ENCODE measurements around the gene CREM.

The CREM gene

GRCh38 chr10:35217455-35217854 is 90.8 kb downstream of the CREM start:
- no peaks in the 10 kb centered on the region for H3K9me3 ChIP-seq (ENCODE audit: severe bottlenecking)
- DNase-seq (ENCODE audit: low spot score), result no peak
- no peaks in the 10 kb centered on the region for H3K4me1 ChIP-seq (ENCODE audit: insufficient read depth, poor library complexity, severe bottlenecking)
- TF ChIP-seq CTCF (IDR thresholded peaks at IDR 0.05; ENCODE audit: poor library complexity, severe bottlenecking), result no peak
- no peak overlapping the region for H3K27ac ChIP-seq (ENCODE audit: poor library complexity, severe bottlenecking)
- no peak overlapping the region for H3K4me3 ChIP-seq (ENCODE audit: severe bottlenecking)
- no peaks in the 10 kb centered on the region for H3K27me3 ChIP-seq (ENCODE audit: insufficient read depth, poor library complexity, severe bottlenecking)
- no peaks in the 10 kb centered on the region for H3K36me3 ChIP-seq (ENCODE audit: low read depth)
- ATAC-seq (ENCODE audit: low read depth), result no peak

- Histone ChIP-seq H3K27me3 (ENCODE audit: insufficient read depth, poor library complexity, severe bottlenecking) (no peaks in the 10 kb centered on the region), H3K9me3 (ENCODE audit: severe bottlenecking) (no peaks in the 10 kb centered on the region), H3K4me1 (ENCODE audit: insufficient read depth, poor library complexity, severe bottlenecking) (no peaks in the 10 kb centered on the region), H3K36me3 (ENCODE audit: low read depth) (no peaks in the 10 kb centered on the region), H3K4me3 (ENCODE audit: severe bottlenecking) (no peak overlapping the region), H3K27ac (ENCODE audit: poor library complexity, severe bottlenecking) (no peak overlapping the region)
- ATAC-seq (ENCODE audit: low read depth), result peak; percentile 74
- DNase-seq (ENCODE audit: low spot score), result no peak
- TF ChIP-seq CTCF (IDR thresholded peaks at IDR 0.05; ENCODE audit: poor library complexity, severe bottlenecking), result peak; percentile 91
These were observed 91.8 kb downstream of the CREM start for GRCh38 chr10:35218339-35218955.

GRCh38 chr10:35219292-35219691 is 92.6 kb downstream of the CREM start:
- no peak overlapping the region for H3K27ac ChIP-seq (ENCODE audit: poor library complexity, severe bottlenecking)
- DNase-seq (ENCODE audit: low spot score) (no peak), ATAC-seq (ENCODE audit: low read depth) (no peak)
- H3K36me3 ChIP-seq (ENCODE audit: low read depth), result no peaks in the 10 kb centered on the region
- H3K4me3 ChIP-seq (ENCODE audit: severe bottlenecking), result no peak overlapping the region
- H3K4me1 ChIP-seq (ENCODE audit: insufficient read depth, poor library complexity, severe bottlenecking), result no peaks in the 10 kb centered on the region
- TF ChIP-seq CTCF (IDR thresholded peaks at IDR 0.05; ENCODE audit: poor library complexity, severe bottlenecking), result no peak
- no peaks in the 10 kb centered on the region for H3K9me3 ChIP-seq (ENCODE audit: severe bottlenecking)
- H3K27me3 ChIP-seq (ENCODE audit: insufficient read depth, poor library complexity, severe bottlenecking), result no peaks in the 10 kb centered on the region

GRCh38 chr10:35219891-35220890 is 93.5 kb downstream of the CREM start:
- Histone ChIP-seq H3K4me3 (ENCODE audit: severe bottlenecking) (no peak overlapping the region), H3K27me3 (ENCODE audit: insufficient read depth, poor library complexity, severe bottlenecking) (no peaks in the 10 kb centered on the region), H3K9me3 (ENCODE audit: severe bottlenecking) (no peaks in the 10 kb centered on the region), H3K27ac (ENCODE audit: poor library complexity, severe bottlenecking) (no peak overlapping the region), H3K4me1 (ENCODE audit: insufficient read depth, poor library complexity, severe bottlenecking) (no peaks in the 10 kb centered on the region), H3K36me3 (ENCODE audit: low read depth) (no peaks in the 10 kb centered on the region)
- ATAC-seq (ENCODE audit: low read depth) (no peak), DNase-seq (ENCODE audit: low spot score) (no peak)
- no peak for TF ChIP-seq CTCF (IDR thresholded peaks at IDR 0.05; ENCODE audit: poor library complexity, severe bottlenecking)

Data from RWPE2 (cell line).